Osteocyte (in vitro differentiated cells): ENCODE measurements around the gene DDX31. TPM values are rescaled to one million over a fixed set of nuclear protein-coding genes. Genes with fewer than 3 reads are reported as not detected.
A peak's percentile ranks its signal among the peaks of the same experiment; 100 is the strongest.

Source experiments
- DNase-seq: peaks from one replicate; pipeline ENCODE4 v3.0.0; 2021; ENCODE audit warnings: mixed read lengths; ENCODE audit not compliant: unreplicated experiment; ENCODE audit errors: extremely low spot score
- H3K27ac Mint-ChIP-seq: one replicate; pipeline ENCODE4 v1.8.0; 2021; ENCODE audit warnings: mild to moderate bottlenecking, mixed read lengths; ENCODE audit not compliant: unreplicated experiment
- H3K27me3 Mint-ChIP-seq: one replicate; pipeline ENCODE4 v1.8.0; 2021; ENCODE audit warnings: mixed read lengths; ENCODE audit not compliant: unreplicated experiment
- H3K36me3 Mint-ChIP-seq: one replicate; pipeline ENCODE4 v1.8.0; 2021; ENCODE audit warnings: mixed read lengths; ENCODE audit not compliant: unreplicated experiment
- H3K4me1 Mint-ChIP-seq: one replicate; pipeline ENCODE4 v1.8.0; 2021; ENCODE audit warnings: mixed read lengths; ENCODE audit not compliant: unreplicated experiment
- H3K4me3 Mint-ChIP-seq: one replicate; pipeline ENCODE4 v1.8.0; 2021; ENCODE audit warnings: mild to moderate bottlenecking, moderate library complexity, mixed read lengths; ENCODE audit not compliant: unreplicated experiment
- H3K9me3 Mint-ChIP-seq: one replicate; pipeline ENCODE4 v1.8.0; 2021; ENCODE audit warnings: mixed read lengths; ENCODE audit not compliant: unreplicated experiment
- total RNA-seq: library from RNA; stranded (reverse); gene quantifications from 2 replicates; pipeline ENCODE4 v1.2.1, GENCODE V29; 2021
- TF ChIP-seq, protein P1 (sequence below): fragments of 200-600 bp; sonication (generic); IDR thresholded peaks from 2 replicates; pipeline ENCODE4 v1.5.0; 2021; ENCODE audit warnings: antibody characterized with exemption, mild to moderate bottlenecking, moderate library complexity

DDX31 gene
- total RNA-seq, 1 donor from 2014 or later = 14.6 TPM

GRCh38 chr9:132677976-132678375, 8.2 kb upstream of the DDX31 start:
- Mint-ChIP-seq H3K27ac (no peak overlapping the region), H3K9me3 (no peaks in the 10 kb centered on the region), H3K4me1 (peaks cover 13% of the 10 kb centered on the region), H3K36me3 (peaks cover 26% of the 10 kb centered on the region), H3K27me3 (no peaks in the 10 kb centered on the region), H3K4me3 (no peak overlapping the region)
- DNase-seq = no peak
- TF ChIP-seq, protein P1, sequence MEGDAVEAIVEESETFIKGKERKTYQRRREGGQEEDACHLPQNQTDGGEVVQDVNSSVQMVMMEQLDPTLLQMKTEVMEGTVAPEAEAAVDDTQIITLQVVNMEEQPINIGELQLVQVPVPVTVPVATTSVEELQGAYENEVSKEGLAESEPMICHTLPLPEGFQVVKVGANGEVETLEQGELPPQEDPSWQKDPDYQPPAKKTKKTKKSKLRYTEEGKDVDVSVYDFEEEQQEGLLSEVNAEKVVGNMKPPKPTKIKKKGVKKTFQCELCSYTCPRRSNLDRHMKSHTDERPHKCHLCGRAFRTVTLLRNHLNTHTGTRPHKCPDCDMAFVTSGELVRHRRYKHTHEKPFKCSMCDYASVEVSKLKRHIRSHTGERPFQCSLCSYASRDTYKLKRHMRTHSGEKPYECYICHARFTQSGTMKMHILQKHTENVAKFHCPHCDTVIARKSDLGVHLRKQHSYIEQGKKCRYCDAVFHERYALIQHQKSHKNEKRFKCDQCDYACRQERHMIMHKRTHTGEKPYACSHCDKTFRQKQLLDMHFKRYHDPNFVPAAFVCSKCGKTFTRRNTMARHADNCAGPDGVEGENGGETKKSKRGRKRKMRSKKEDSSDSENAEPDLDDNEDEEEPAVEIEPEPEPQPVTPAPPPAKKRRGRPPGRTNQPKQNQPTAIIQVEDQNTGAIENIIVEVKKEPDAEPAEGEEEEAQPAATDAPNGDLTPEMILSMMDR = no peak

GRCh38 chr9:132674485-132674884, 4.7 kb upstream of the DDX31 start:
- Mint-ChIP-seq H3K9me3 (no peaks in the 10 kb centered on the region), H3K27ac (no peak overlapping the region), H3K36me3 (peaks cover 17% of the 10 kb centered on the region), H3K4me3 (no peak overlapping the region), H3K4me1 (peaks cover 29% of the 10 kb centered on the region), H3K27me3 (no peaks in the 10 kb centered on the region)
- TF ChIP-seq, protein P1 = no peak
- no peak for DNase-seq

- H3K4me3 Mint-ChIP-seq = peak overlapping the region; percentile 61
- peak overlapping the region; percentile 32 for H3K27ac Mint-ChIP-seq
- H3K36me3 Mint-ChIP-seq = peaks cover 7% of the 10 kb centered on the region
- no peak for DNase-seq
- peaks cover 35% of the 10 kb centered on the region for H3K4me1 Mint-ChIP-seq
- no peaks in the 10 kb centered on the region for H3K9me3 Mint-ChIP-seq
- H3K27me3 Mint-ChIP-seq = no peaks in the 10 kb centered on the region
- TF ChIP-seq, protein P1 = no peak
Measured at GRCh38 chr9:132673355-132673754, 3.6 kb upstream of the DDX31 start.

DNA sequence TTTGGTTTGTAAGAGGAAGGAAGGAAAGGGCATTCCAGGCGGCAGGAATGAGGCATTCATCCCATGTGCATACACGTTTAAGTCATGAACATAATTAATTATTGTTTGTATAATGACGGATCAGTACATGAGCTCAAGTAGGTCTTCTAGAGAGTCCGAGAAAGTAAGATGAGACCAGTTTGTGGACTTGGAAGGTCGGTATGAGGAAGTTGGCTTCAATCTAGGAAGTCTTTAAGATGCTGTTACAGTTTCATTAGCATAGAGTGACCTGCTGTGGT, 2.6 kb upstream of the DDX31 start:
- TF ChIP-seq, protein P1 = no peak
- Mint-ChIP-seq H3K9me3 (no peaks in the 10 kb centered on the region), H3K27ac (no peak overlapping the region), H3K27me3 (no peaks in the 10 kb centered on the region), H3K4me1 (peaks cover 44% of the 10 kb centered on the region), H3K4me3 (peak overlapping the region; percentile 7), H3K36me3 (no peaks in the 10 kb centered on the region)
- DNase-seq = no peak

DNA sequence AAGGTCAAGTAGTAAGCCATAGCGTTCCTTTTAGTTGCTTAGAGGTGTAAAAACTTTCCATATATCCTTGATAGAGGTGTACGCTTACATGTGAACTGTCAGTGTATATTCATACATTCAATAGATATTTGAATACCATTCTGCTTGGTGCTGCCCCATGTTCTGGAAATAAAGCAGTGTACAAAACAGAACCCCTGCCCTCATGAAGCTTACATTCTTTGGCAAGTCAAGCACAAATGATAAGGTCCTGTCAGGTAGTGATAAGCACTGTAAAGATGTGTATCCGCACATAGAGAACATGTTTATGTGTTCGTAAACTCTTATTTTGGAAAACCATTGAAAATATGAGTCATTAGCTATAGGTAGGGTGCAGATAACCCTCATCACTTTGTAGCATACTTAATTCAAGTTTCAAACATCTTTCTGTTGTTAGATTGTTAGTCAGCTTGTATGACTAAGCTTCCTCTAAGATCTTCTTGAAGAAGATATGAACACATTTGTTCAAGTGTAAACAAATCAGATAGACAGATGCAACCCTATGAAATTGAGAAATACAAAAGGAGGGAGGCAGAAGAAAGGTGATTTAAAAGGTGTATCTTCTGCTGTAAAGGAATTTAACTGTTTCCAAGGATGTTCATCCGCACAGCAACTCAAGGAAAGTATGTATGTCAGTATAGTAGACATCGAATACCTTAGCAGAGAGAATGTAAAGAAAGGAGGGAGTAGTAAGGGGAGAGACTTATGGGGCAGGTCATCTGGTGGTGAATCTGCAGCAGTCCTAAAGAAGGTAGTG, 2.0 kb upstream of the DDX31 start:
- no peak for DNase-seq
- Mint-ChIP-seq H3K27ac (peak overlapping the region; percentile 96), H3K4me1 (peaks cover 42% of the 10 kb centered on the region), H3K27me3 (no peaks in the 10 kb centered on the region), H3K4me3 (peak overlapping the region; percentile 94), H3K36me3 (no peaks in the 10 kb centered on the region), H3K9me3 (no peaks in the 10 kb centered on the region)
- TF ChIP-seq, protein P1 = no peak
